HL-60/S4 (cell line): ENCODE results near the gene MTMR2.

Experiments
- in situ Hi-C: fragments of 300-500 bp; cut with MboI; formaldehyde crosslinking; loops from 2 replicates; pipeline ENCODE4 v1.14.3; 2022; ENCODE audit warnings: low sequenced_read_pairs

The MTMR2 gene

DNA sequence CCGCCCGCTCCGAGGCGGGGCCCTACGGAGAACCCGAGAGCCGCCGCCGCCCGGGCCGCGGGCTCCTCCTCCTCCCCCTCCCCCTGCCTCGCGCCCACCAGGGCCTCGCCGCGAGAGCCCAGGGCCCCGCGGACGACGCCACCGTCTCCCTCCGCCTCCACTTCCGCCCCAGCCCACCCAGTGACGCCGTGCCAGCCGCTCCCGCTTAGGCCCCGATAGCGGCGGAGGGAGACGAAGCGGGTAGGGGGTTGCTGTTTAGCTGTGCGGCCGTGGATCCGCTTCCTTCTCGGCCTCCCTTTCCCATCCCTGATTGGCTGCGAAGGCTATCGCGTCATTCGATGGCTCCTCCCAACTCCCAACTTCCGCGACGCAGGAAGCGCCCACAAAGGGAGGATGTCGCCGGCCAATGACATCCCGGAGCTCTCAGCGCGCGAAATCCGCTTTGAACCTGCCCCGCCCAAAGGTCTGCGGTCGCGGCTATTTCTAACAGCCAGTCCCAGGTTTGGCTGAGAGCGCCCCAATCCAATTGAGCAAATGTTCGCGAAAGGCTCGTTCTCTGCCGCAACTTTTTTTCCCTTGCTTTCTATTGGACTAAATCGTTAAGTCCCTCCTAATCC lies 134.3 kb downstream of the MTMR2 start, which contains the start of gene FAM76B:
TSS of gene FAM76B (minus strand) at position 277 of the 617 bp plus-strand sequence. CDS start 304 bp downstream, outside the sequence.
- in situ Hi-C loops: no loop called here

- in situ Hi-C loops: no loop called here
These were observed 134.9 kb downstream of the MTMR2 start for GRCh38 chr11:95788921-95789505.
